IPS-NIHi11 (cell line): ENCODE measurements around the gene ATP8A2.

Experiments used
- DNase-seq: peaks from one replicate; pipeline ENCODE4 v3.0.0; 2012; ENCODE audit warnings: mixed read lengths, low spot score

Gene ATP8A2

DNA sequence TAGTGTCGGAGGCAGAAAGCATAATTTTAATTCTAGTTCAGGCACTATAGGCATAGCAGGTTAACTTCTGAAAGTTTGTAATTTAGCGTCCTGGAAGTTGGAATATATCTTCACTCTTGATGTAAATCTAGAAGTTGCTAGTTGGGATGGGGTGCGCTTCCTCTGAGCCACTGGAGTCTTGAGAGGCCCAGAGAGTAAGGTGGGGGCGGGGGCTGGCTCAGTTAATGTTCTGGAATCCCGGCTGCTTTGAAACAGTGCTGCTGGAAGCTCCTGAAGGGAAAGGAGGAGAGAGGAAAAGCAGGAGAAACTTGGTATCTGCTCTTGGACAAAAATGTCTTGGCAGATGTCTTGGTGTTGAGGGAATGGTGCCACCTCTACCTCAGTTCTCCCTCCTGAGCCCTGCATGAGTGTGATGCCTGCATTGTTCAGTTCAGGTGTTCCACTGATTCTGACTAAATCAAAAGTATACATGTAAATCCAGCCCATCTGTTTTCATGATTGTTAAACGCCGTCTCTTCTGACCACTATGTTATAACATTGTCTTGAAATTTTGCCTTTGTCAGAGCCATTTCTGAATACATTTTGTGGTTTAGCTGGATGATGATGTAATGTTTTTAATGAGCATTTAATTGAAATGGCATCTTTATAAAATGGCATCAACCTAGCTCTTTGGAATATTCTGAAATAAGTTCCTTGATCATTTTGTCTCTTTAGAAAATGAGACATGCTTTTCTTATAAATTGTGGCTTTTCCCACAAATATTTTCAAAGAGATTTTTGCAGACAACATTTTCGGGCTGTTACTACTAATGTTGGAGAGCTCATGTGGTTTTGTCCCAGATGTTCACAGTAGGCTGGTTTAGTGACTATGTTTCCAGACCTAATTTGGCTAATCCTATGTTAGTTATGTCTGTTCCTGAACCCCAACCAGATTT is 477.3 kb downstream of the ATP8A2 start:
- DNase-seq: no peak

DNA sequence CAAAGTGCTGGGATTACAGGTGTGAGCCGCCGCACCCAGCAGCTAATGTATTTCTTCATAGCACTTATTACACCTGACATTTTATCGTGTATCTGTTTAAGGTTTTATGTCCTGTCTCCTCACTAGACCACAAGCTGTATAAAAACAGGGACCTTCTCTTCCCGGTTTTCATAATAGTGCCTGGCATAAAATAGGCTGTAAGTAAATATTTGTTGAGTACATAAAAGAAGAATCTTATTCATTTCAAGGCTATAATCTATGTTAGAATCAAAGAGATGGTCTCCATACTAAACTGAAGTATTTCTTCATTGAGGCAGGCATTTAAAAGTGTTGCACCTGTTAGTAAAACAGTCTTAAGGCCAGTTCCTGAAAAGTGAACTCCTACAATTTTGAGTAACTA is 486.1 kb downstream of the ATP8A2 start:
- no peak for DNase-seq

DNA sequence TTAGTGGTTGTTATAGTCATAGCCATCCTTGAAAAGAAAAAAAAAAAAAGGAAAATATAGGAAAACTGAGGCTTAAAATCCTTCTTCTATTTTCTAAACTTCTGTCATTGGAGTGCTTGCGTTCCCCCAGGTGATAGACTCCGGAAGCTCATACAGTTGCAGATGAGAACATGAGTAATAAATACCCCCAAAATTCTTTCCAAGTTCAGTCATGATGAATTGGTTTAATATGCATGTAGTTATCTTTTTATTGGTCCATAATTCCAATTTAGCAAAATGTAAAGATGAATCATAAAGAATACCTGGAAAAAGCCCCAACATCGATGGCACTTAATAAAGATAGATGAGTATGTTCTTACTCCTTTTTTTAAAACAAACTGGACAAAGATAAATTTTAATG is 487.8 kb downstream of the ATP8A2 start:
- DNase-seq: no peak

DNA sequence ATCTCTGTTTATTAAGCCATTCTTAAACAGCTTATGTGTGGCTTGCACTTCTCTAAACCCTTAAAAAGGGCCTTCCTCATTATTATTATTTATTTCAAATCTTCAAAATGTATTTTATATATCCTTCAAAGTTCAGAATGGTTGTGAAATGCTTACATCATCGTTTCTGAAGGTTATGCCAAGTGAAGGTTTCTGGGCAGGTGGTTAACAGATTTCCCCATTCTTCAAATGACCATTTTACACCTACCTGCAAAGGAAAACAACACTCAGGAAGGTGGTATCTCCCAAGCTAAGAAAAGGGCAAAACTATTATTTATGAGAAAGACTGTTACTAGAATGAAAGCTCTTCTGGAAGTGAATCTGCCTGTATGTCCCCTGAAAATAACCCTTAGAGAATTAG is 488.5 kb downstream of the ATP8A2 start:
- DNase-seq: no peak

DNA sequence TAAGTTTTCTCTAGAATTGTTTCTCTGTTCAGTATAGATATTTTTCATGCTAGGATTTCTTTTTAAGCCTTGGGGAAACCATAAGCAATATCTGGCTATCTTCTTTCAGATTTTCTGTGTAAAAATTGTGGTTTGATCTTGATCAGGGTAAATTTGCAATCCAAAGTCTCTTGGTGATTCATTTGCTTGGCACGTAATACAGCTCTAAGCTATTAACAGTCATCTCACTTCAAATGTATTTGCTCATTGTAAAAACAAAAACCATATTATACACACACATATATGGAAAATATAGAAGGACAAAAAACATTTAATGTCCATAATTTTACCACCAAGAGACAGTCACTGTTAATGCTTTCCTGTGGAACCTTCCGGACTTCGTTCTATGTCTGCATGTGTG is 489.1 kb downstream of the ATP8A2 start:
- no peak for DNase-seq

DNA sequence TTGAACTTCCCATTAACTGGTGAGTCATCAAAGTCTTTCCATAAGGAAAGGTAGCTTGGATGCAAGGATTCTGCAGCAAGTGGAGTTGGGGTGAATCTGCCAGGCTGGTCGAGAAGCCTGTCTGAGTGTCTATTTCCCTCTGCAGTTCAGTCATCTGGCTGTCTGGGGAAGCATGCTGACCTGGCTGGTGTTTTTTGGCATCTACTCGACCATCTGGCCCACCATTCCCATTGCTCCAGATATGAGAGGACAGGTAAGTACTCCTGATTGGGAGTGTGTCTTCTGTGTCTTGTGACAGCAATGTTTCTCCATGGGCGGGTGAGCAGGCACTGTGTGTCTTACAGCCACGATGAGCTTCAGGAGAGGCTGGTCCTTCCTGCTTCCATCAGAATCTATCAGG is 490.4 kb downstream of the ATP8A2 start:
- no peak for DNase-seq

DNA sequence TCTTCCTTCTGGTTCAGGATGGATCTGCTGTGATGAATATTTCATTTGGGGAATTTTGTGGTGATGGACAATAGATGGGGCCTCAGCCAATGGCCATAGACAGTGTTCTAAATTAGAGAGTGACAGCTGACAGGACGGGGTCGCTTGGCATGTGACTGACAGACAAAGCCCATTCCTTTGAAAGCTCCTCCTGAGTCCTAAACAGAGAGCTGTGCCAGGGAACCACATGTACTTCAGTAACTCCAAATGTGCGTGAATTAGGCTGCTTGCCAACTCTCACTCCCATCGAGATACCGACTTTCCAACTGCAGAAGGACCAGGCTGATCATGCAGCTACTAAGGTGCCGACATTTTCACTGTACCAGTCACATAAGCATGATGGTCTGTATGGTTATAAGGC is 492.3 kb downstream of the ATP8A2 start:
- no peak for DNase-seq

DNA sequence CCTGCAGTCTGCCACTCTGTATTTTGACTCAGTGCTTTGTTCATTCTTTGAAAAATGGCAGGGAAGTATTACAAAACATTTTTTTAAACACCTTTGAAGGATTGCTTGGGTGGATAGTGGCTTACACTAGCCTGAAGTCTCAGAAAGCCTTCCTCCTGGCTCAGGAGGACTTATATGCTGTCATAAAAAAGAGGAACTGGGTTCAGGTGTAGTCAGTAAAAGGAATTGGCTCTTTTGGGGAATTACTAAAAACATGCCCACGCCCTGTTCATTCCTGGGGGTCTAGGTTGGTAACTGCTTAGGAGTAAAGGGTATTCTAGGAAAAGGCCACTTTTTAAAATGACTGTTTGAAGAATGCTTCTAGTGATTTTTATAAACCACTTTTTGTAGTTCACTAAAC is 493.2 kb downstream of the ATP8A2 start:
- DNase-seq: no peak

DNA sequence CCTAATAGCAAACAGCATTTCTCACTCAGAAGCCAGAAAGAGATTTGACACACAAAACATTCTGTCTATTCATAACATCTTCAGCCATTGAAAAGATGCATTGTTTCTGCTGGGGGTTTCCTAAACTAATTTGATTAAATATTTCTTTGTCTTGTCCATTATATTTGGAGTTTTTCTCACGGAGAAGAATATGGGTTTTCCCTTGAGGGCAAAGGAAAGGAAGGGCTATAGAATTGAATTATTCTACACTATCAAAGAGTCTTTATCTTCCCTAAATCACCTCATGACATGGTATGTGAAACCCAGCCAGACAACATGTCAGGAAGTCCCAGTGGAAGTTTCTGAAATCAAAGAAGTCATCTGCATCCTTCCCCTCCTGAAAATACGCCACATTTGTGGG is 493.6 kb downstream of the ATP8A2 start:
- DNase-seq: no peak

DNA sequence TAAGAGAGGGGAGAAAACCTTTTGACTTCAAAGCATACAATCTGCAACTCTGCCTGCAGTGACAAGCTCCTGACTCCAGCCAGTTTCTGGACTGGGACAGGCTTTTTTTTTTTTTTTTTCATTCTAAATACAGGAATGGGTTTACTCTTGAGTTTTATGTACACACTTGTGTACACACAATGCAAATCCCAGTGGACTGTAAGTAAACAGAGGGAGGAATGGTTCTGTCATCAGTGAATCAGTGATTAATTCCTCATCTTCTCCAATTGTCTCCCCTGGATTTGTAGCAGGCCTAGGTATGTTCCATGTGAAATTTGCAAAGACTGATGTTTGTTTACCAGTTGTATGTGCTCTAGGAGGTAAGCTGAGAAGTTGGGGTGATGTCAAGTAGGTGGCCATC is 495.3 kb downstream of the ATP8A2 start:
- DNase-seq: no peak

DNA sequence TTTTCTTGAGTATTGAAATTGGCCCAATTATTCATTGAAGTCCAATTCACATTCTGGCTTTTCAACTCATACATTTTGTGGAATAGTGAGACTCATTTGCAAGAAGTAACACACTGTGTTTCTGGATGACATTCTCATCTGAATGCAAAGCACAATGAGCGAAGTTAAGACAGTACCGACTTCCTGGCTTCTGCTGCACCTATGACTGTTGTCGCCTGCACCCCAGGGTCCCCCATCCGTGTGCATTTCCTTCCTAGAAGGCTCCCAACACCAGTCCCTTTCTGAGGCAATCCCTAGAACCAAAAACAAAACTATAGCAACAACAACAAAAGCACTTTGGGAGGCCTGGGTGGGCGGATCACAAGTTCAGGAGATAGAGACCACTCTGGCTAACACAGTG is 496.7 kb downstream of the ATP8A2 start:
- no peak for DNase-seq

DNA sequence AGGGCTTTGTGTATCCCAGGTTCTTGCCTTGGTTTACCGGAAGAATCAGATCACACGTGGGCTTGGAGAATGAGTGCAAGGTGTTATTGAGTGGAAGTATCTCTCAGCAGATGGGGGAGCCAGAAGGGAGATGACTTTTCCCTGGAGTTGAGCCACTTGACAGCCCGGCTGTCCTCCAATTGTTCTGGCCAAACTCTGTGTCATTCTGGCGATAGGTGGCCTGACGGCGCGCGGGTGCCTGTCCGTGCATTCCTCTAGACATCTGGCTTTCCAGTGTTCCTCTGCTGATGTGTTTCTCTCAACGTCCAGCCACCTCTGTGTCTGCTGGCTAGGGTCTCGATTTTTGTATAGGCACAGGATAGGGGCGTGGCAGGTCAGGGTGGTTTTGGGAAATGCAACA is 498.2 kb downstream of the ATP8A2 start:
- no peak for DNase-seq

DNA sequence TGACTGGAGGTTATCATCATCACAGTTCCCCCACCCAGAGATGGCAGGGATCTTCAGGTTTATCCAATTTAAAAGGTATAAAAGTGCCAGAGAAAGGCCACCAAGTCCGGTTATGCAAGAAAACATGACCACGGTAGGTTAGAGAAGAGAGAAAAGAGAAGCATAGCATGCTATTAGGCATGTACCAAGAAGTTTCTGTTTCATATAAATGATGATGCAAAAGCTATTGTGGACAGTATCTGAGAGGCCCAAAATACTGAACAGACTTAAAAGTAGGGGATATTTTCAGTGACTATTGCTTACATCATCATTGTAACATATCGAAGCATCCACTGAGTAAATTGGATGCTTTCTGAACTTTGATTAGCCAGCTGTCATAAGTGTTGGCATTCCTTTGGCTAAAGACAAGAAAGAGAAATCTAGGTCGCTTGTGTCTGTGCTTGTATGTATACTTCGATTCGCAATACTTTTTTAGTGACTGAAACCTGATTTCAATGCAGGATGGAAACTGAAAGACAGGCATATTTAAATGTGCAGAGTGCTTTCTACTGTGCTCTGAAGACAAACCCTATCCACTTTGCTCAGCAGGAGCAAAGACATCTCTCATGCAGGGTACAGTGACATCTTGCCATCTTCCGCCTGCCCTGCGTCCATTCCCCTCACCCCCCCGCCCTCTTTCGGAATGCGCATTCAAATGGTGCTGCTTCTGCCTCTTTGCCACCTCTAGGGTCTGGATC is 499.8 kb downstream of the ATP8A2 start:
- DNase-seq: no peak

DNA sequence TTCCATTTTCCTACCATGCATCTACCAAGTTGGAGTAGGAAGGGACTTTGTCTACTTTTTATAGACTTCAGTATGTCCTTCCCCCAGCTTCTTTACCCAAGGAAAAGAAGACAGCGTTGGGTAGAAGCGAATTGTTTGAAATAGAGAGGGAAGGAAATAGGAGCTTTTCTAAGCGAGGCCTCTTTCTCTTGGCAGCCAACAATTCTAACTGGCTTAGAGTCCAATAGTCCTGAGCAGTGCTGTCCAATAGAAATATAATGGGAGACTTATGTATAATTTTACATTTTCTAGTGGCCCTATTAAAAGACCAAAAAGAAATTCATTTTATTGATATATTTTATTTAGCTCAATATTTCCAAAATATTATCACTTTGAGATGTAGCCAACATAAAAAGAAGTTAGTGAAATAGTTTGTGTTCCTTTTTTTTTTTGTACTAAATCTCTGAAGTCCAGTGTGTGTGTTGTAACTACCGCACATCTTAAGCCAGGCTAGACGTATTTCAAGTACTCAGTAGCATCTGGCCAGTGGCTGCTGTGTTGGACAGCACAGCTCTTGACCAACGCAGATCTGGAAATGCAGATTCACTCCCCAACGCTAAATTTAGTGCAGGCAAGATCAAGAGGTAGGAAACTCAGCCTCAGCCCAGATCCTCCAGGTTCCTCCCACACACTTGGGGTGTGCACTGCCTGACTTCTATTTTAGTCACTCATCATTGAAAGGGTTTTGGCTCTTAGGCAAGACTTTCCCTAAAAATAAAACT is 500.9 kb downstream of the ATP8A2 start:
- DNase-seq: no peak

DNA sequence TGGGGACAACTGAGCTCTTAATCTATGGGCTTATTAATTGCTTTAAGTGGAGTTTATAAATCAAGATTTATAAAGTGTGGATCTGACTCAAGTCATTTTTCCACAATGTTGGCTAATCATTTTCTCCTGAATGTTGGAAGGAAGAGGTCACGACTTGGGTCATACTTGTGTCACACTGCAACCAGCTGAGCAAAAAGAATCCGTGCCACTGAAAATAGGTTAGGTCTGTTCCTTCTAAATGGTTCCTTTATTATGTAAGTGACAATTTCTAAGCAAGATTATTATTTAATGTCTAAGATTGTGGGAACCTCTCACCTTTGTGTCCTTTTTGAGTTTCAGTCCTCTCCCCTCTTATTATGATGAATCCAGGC is 501.5 kb downstream of the ATP8A2 start:
- no peak for DNase-seq

DNA sequence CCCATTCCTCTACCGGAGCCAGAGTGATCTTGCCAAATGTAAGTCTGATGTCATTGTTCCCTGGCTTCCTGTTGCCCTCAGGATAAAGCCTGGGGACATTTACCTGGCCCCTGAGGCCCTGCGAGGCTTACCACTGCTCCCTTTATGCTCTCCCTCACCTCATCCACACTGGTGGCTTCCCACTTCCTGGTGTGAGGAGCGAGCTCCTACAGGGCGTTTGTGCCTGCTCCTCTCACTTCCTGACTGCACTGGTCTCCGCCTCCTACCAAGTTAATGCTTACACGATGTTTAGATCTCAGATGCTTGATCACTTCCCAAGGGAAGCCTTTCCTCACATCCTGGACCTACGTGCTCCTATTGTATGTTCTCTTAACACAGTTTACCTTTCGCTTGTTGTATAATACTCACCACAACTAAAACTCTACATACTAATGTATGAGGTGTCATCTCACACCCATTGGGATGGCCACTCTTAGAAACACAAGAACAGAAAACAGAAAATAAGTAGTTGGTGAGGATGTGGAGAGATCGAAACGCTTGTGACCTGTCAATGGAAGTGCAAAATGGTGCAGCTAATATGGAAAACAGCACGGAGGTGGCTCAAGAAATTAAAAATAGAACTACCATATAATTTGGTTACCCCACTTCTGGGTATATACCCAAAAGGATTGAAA is 502.4 kb downstream of the ATP8A2 start:
- no peak for DNase-seq

DNA sequence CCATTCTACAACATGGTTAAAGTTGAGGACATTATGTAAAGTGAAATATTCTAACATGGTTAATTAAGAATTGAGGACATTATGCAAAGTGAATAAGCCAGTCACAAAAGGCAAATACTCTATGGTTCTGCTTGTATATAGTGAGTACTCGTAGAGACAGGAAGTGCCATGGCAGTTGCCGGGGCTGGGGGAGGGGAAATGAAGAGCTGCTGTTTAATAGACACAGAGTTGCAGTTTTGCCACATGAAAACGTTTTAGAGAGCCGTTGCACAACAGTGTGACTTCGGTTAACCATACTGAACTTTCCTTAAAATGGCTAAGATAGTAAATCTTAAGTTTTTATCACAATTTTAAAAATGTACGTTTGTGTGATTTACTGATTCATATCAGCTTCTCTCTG is 503.1 kb downstream of the ATP8A2 start:
- no peak for DNase-seq

DNA sequence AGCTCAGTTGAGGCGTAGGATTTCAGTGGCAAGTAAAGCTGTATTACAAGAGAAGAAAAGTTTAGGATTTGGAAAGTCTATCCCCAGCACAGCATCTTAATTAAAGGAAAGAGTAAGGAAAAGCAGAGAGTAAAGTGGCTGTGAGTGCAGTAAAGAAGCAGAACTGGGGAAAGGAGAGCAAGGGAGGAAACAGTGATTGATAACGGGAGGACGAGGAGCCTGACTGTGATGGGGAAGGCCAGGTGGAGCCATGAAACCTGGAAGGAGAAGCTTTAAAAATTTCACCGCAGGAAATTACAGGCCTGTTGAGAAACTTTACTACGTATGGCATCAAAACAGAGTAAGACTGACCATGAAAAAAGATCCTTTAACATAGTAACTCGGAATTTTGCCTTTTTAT is 504.5 kb downstream of the ATP8A2 start:
- no peak for DNase-seq

DNA sequence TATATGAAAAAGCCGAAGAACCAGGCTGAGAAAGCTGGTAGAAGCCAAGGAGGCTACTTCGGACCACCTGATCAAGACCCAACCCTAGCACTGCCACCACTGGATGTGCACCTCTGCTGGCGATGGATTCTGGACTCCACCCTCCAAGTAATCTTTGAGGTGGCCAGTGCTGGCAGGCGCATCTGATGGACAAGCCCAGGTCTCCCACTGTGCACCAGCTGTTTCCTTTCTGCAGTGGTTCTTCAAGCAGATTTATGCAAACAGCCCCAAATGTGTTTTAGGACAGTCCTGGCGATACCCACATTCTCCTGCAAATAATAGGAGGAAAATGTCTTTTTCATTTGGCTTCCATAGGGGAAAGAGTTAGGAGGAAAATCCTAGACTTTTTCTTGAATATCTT is 507.7 kb downstream of the ATP8A2 start:
- DNase-seq: no peak

DNA sequence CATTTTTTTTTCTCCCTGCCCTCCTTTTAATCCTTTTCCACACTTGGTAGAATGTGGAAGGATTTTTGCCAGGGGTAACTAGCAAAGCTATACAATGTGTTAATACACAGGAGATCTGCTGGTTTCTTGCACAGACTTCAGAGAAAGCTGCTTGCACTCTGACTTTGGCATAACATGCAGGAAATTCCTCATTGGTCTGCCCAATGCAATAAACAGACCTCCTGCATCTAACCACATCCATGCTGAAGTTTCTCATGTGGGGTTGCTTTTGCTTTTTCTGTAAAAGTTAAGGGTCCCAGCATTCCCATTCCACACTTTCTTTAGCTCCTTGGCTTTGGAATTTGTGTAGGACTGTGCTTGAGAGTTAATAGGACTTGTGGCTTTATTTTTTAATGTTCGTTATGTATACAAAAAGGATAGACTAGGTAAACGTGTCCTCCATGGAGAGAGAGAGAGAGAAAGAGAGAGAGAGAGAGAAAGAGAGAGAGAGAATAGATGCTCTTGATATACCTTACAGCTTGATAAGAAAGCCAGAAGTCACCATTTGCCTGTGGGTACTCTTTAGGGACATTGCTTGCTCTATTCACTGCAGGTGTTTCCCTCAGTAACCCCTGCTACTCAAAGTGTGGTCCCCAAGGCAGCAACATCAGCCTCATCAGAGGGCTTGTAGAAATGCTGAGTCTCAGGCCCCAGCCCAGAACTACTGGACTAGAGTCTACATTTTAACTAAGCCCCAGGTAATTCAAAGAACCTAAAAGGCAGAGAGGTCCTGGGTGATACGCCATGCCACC is 509.6 kb downstream of the ATP8A2 start:
- no peak for DNase-seq

DNA sequence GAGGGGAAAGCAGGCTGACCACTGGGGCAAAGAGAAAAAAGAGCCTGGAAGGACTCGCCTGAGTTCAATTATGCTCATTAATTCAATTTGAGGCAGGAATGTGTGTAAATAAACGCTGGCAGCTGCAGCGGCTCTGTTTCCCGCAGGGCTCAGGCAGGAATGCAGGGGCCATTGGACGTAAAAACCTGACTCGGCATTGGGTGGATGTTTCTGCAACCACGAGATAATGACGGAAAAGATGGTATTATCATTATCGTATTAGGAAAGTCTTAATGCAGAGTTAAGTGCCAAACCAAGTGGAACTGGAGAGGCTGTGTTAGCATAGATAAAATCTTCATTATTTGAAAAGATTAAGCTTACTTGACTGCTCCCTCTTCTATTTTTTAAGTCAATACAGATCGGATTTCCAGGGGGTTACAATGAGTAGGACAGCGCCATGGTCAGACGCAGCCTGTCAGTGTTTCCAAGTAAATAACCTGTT is 510.2 kb downstream of the ATP8A2 start:
- DNase-seq: peak; percentile 27
